IMR-90 (cell line): Measurements from ENCODE around the gene DPPA4. TPM values are rescaled to one million over a fixed set of nuclear protein-coding genes. Genes with fewer than 3 reads are reported as not detected.

ENCODE experiments used
- ATAC-seq: fragments of 200-7000 bp; cut with Tn5 transposase; 2 replicates; pipeline ENCODE4 v1.9.1; 2020; ENCODE audit warnings: low read depth, mild to moderate bottlenecking, moderate library complexity
- BruUV-seq: library from RNA; stranded (reverse); fragments of 400-500 nt; replicated peaks from 2 replicates; lab custom pipeline; 2021; lab: Mats Ljungman, UMichigan
- CTCF ChIA-PET: fragments of 300-600 bp; formaldehyde crosslinking; extraction: SDS; loops from one replicate; lab custom pipeline; 2021; ENCODE audit warnings: antibody characterized with exemption; lab: Yijun Ruan, JAX
- POLR2A ChIA-PET: fragments of 300-600 bp; sonication (Branson Sonifier 250); formaldehyde crosslinking; loops from one replicate; lab custom pipeline; 2022; ENCODE audit warnings: antibody characterized with exemption; ENCODE audit not compliant: unreplicated experiment; lab: Charles Lee
- DNase-seq: peaks from one replicate; pipeline ENCODE4 v3.0.0; 2013
- H2AFZ ChIP-seq: replicated peaks from 2 replicates; pipeline ENCODE3; 2013; ENCODE audit warnings: low read length, mild to moderate bottlenecking; ENCODE audit not compliant: poor library complexity
- H2AK5ac ChIP-seq: 2 replicates; pipeline ENCODE4 v1.6.1; 2013; ENCODE audit warnings: low read depth, low read length, inconsistent platforms
- H2AK9ac ChIP-seq: replicated peaks from 2 replicates; pipeline ENCODE3; 2013; ENCODE audit warnings: mild to moderate bottlenecking, low read depth, low read length, moderate library complexity; ENCODE audit not compliant: poor library complexity
- H2BK120ac ChIP-seq: 2 replicates; pipeline ENCODE4 v1.6.1; 2013; ENCODE audit warnings: low read depth, low read length, inconsistent platforms
- H2BK15ac ChIP-seq: 3 replicates; pipeline ENCODE4 v1.6.1; 2013; ENCODE audit warnings: low read depth, low read length, inconsistent platforms
- H2BK20ac ChIP-seq: 2 replicates; pipeline ENCODE4 v1.6.1; 2013; ENCODE audit warnings: low read depth, mild to moderate bottlenecking, inconsistent platforms, low read length, moderate library complexity
- H2BK5ac ChIP-seq: 2 replicates; pipeline ENCODE4 v1.6.1; 2013; ENCODE audit warnings: mild to moderate bottlenecking, low read depth, low read length, inconsistent platforms; ENCODE audit not compliant: poor library complexity, severe bottlenecking
- H3K14ac ChIP-seq: replicated peaks from 2 replicates; pipeline ENCODE4 v1.6.1; 2013; ENCODE audit warnings: low read depth, low read length, inconsistent platforms
- H3K18ac ChIP-seq: 2 replicates; pipeline ENCODE4 v1.6.1; 2013; ENCODE audit warnings: low read depth, low read length, control low read depth
- H3K23ac ChIP-seq: 2 replicates; pipeline ENCODE4 v1.6.1; 2013; ENCODE audit warnings: low read depth, low read length, inconsistent platforms
- H3K27ac ChIP-seq: 2 replicates; pipeline ENCODE4 v1.5.1; 2013; ENCODE audit warnings: mild to moderate bottlenecking, control low read depth, low read length; ENCODE audit not compliant: insufficient read depth
- H3K27me3 ChIP-seq: 2 replicates; pipeline ENCODE4 v1.6.1; 2013; ENCODE audit warnings: low read length; ENCODE audit not compliant: control insufficient read depth, insufficient read depth
- H3K36me3 ChIP-seq: 2 replicates; pipeline ENCODE4 v1.6.1; 2013; ENCODE audit warnings: low read length, mixed read lengths; ENCODE audit not compliant: control insufficient read depth, insufficient read depth
- H3K4ac ChIP-seq: 2 replicates; pipeline ENCODE4 v1.6.1; 2013; ENCODE audit warnings: low read depth, low read length, inconsistent platforms
- H3K4me1 ChIP-seq: 2 replicates; pipeline ENCODE4 v1.6.1; 2013; ENCODE audit warnings: low read length, mixed read lengths; ENCODE audit not compliant: control insufficient read depth, insufficient read depth
- H3K4me2 ChIP-seq: 2 replicates; pipeline ENCODE4 v1.6.1; 2013; ENCODE audit warnings: low read depth, mild to moderate bottlenecking, control low read depth, low read length, moderate library complexity
- H3K4me3 ChIP-seq: 2 replicates; pipeline ENCODE4 v1.5.1; 2013; ENCODE audit warnings: low read depth, mild to moderate bottlenecking, control low read depth, low read length, moderate library complexity; ENCODE audit not compliant: insufficient read depth
- H3K56ac ChIP-seq: 2 replicates; pipeline ENCODE4 v1.6.1; 2013; ENCODE audit warnings: low read length, inconsistent platforms; ENCODE audit not compliant: insufficient read depth; ENCODE audit errors: extremely low read depth
- H3K79me1 ChIP-seq, 2 experiments: 2 replicates each; pipeline ENCODE4 v1.6.1; 2013; ENCODE audit warnings: low read length in 2 of 2, inconsistent platforms in 1 of 2, low read depth in 1 of 2
- H3K9ac ChIP-seq: 2 replicates; pipeline ENCODE4 v1.6.1; 2013; ENCODE audit warnings: low read depth, low read length, control low read depth
- H3K9me1 ChIP-seq: 2 replicates; pipeline ENCODE4 v1.6.1; 2013; ENCODE audit warnings: low read length, inconsistent platforms; ENCODE audit not compliant: insufficient read depth
- H3K9me3 ChIP-seq: 2 replicates; pipeline ENCODE4 v1.6.1; 2013; ENCODE audit warnings: low read length; ENCODE audit not compliant: control insufficient read depth, insufficient read depth
- H4K20me1 ChIP-seq: 2 replicates; pipeline ENCODE4 v1.6.1; 2013; ENCODE audit warnings: low read length, inconsistent platforms; ENCODE audit not compliant: insufficient read depth
- H4K5ac ChIP-seq: 2 replicates; pipeline ENCODE4 v1.6.1; 2013; ENCODE audit warnings: mild to moderate bottlenecking, low read depth, low read length, control low read depth
- H4K8ac ChIP-seq, 2 experiments: 2 replicates each; pipeline ENCODE4 v1.6.1; 2013; ENCODE audit warnings: low read depth in 2 of 2, low read length in 2 of 2, control low read depth in 1 of 2, inconsistent platforms in 1 of 2
- H4K91ac ChIP-seq: 2 replicates; pipeline ENCODE4 v1.6.1; 2013; ENCODE audit warnings: low read depth, low read length, inconsistent platforms; ENCODE audit not compliant: insufficient read depth
- BHLHE40 ChIP-seq: fragments of 150-350 bp; IDR thresholded peaks from 2 replicates; pipeline ENCODE4 v1.6.1; 2016; ENCODE audit warnings: mild to moderate bottlenecking, low read depth, low read length
- CEBPB ChIP-seq: IDR thresholded peaks from 2 replicates; pipeline ENCODE4 v1.6.1; 2012; ENCODE audit warnings: low read depth, low read length, improper control_type of control experiment
- CHD1 ChIP-seq: IDR thresholded peaks from 2 replicates; pipeline ENCODE4 v1.6.1; 2012; ENCODE audit warnings: low read depth, low read length, improper control_type of control experiment
- FOS ChIP-seq: fragments of 150-350 bp; IDR thresholded peaks from 2 replicates; pipeline ENCODE4 v1.6.1; 2016; ENCODE audit warnings: low read depth, low read length
- MAFK ChIP-seq: IDR thresholded peaks from 2 replicates; pipeline ENCODE4 v1.6.1; 2012; ENCODE audit warnings: low read depth, low read length, improper control_type of control experiment
- MAZ ChIP-seq: IDR thresholded peaks from 2 replicates; pipeline ENCODE4 v1.6.1; 2012; ENCODE audit warnings: low read depth, mild to moderate bottlenecking, low read length, improper control_type of control experiment, moderate library complexity, borderline replicate concordance
- MXI1 ChIP-seq: IDR thresholded peaks from 2 replicates; pipeline ENCODE4 v1.6.1; 2012; ENCODE audit warnings: low read depth, mild to moderate bottlenecking, low read length, moderate library complexity, borderline replicate concordance
- NFE2L2 ChIP-seq: fragments of 150-350 bp; IDR thresholded peaks from 2 replicates; pipeline ENCODE4 v1.6.1; 2016; ENCODE audit warnings: low read depth, mild to moderate bottlenecking, low read length
- POLR2A ChIP-seq: IDR thresholded peaks from 2 replicates; pipeline ENCODE4 v1.6.1; 2012; ENCODE audit warnings: mild to moderate bottlenecking, low read depth, low read length
- RAD21 ChIP-seq: IDR thresholded peaks from 2 replicates; pipeline ENCODE4 v1.6.1; 2012; ENCODE audit warnings: low read length, improper control_type of control experiment
- RFX5 ChIP-seq: IDR thresholded peaks from 2 replicates; pipeline ENCODE4 v1.8.0; 2012; ENCODE audit warnings: low read depth, mild to moderate bottlenecking, low read length, moderate library complexity
- SMC3 ChIP-seq: fragments of 150-350 bp; IDR thresholded peaks from 2 replicates; pipeline ENCODE4 v1.6.1; 2016; ENCODE audit warnings: low read depth, mild to moderate bottlenecking, antibody characterized with exemption, low read length, moderate library complexity
- WGBS, 2 experiments: methylation state at CpG; one replicate each; pipeline versions ENCODE4 v1.1.5 to v1.1.7; 2013; ENCODE audit warnings: missing lambda C conversion rate in 2 of 2; ENCODE audit not compliant: insufficient read length in 1 of 2; ENCODE audit errors: extremely low coverage in 2 of 2; 5-methylcytosine and 5-hydroxymethylcytosine counted together
- dilution Hi-C: fragments of 300-500 bp; cut with HindIII; formaldehyde crosslinking; loops from one replicate; pipeline ENCODE4 v1.14.3; 2018; ENCODE audit warnings: low sequenced_read_pairs; ENCODE audit not compliant: unreplicated experiment
- in situ Hi-C: fragments of 300-500 bp; cut with MboI; formaldehyde crosslinking; loops from 3 replicates; pipeline ENCODE4 v1.14.3; 2019; ENCODE audit warnings: low sequenced_read_pairs, inconsistent platforms, mixed read lengths
- intact Hi-C: fragments of 100-400 bp; cut with micrococcal nuclease; formaldehyde crosslinking; loops from 2 replicates; pipeline ENCODE4 v1.10.0; 2022
- polyA plus RNA-seq, 3 experiments: library from polyadenylated mRNA; depleted of rRNA; stranded (reverse); fragments of >200 nt; gene quantifications; 2 replicates each; pipeline ENCODE4 v1.2.3, GENCODE V29; 2012; ENCODE audit warnings: low replicate concordance in 1 of 3
- total RNA-seq: library from RNA; depleted of rRNA; stranded (reverse); fragments of >200 nt; gene quantifications from 2 replicates; pipeline ENCODE4 v1.2.3, GENCODE V29; 2012
- TF ChIP-seq, protein P1 (sequence below): fragments of 150-350 bp; IDR thresholded peaks from 2 replicates; pipeline ENCODE4 v1.6.1; 2016; ENCODE audit warnings: low read depth, mild to moderate bottlenecking, low read length, moderate library complexity, borderline replicate concordance
- TF ChIP-seq, protein P2 (sequence below): fragments of 150-350 bp; IDR thresholded peaks from 2 replicates; pipeline ENCODE4 v1.6.1; 2017; ENCODE audit warnings: mild to moderate bottlenecking, antibody characterized with exemption, low read length, low read depth
- TF ChIP-seq, protein P3 (sequence below): conservative IDR thresholded peaks from 2 replicates; pipeline ENCODE4 v1.5.1; 2012; ENCODE audit warnings: mild to moderate bottlenecking, low read depth, low read length, improper control_type of control experiment

DPPA4 gene
- total and polyA plus RNA-seq, 2 of the 4 experiments (the other 2 are of a cell fraction): 0.02 TPM; not detected in 1

DNA sequence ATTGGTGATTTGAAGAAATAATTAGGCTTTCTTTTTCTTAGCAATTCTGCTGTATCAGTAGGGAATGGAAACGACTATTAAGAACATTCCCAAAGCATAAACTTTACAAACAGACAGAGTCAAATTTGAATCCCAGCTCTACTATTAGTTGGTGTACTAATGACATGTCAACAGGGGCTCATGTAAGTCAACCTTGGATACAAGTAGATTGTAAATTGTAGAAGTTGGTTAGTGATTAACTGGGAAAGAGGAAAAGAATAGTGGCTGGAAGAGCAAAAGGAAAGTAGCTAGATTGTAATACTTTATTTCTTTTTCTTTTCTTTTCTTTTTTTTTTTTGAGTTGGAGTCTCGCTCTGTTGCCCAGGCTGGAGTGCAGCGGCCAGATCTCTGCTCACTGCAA, 38.6 kb upstream of the DPPA4 start:
- no peak overlapping the region for H3K18ac ChIP-seq
- H2BK20ac ChIP-seq: no peak overlapping the region
- POLR2A ChIA-PET: no interaction called here
- no peak overlapping the region for H3K23ac ChIP-seq
- no peaks in the 10 kb centered on the region for H3K9me1 ChIP-seq
- no peaks in the 10 kb centered on the region for H3K27me3 ChIP-seq
- BruUV-seq: no TSS peak
- no peak overlapping the region for H3K4ac ChIP-seq
- H3K9ac ChIP-seq: no peak overlapping the region
- no peak overlapping the region for H2BK15ac ChIP-seq
- H3K4me3 ChIP-seq: no peak overlapping the region
- H3K79me1 ChIP-seq: no peaks in the 10 kb centered on the region
- no peak overlapping the region for H2AFZ ChIP-seq
- no peak overlapping the region for H3K4me2 ChIP-seq
- intact Hi-C loops: no loop called here
- DNase-seq (no peak), ATAC-seq (no peak)
- no peak overlapping the region for H4K5ac ChIP-seq
- in situ Hi-C loops: no loop called here
- H3K9me3 ChIP-seq: no peaks in the 10 kb centered on the region
- dilution Hi-C loops: no loop called here
- no peak overlapping the region for H4K91ac ChIP-seq
- no peaks in the 10 kb centered on the region for H4K20me1 ChIP-seq
- H2AK5ac ChIP-seq: no peak overlapping the region
- no peak overlapping the region for H3K27ac ChIP-seq
- H3K56ac ChIP-seq: no peak overlapping the region
- no peak overlapping the region for H3K14ac ChIP-seq
- no peaks in the 10 kb centered on the region for H3K36me3 ChIP-seq
- 60% methylated on average over 1 of the region's 3 CpGs; no CpG with 5 or more reads in 1 of the 2 experiments for WGBS, 2 experiments
- H2BK120ac ChIP-seq: no peak overlapping the region
- H3K4me1 ChIP-seq: no peaks in the 10 kb centered on the region
- H2BK5ac ChIP-seq: no peak overlapping the region
- CTCF ChIA-PET: no interaction called here
- H2AK9ac ChIP-seq: no peak overlapping the region
- no peak for TF ChIP-seq MAZ
- TF ChIP-seq RAD21: no peak
- TF ChIP-seq CHD1: no peak
- TF ChIP-seq, protein P1, sequence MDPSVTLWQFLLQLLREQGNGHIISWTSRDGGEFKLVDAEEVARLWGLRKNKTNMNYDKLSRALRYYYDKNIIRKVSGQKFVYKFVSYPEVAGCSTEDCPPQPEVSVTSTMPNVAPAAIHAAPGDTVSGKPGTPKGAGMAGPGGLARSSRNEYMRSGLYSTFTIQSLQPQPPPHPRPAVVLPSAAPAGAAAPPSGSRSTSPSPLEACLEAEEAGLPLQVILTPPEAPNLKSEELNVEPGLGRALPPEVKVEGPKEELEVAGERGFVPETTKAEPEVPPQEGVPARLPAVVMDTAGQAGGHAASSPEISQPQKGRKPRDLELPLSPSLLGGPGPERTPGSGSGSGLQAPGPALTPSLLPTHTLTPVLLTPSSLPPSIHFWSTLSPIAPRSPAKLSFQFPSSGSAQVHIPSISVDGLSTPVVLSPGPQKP: no peak
- no peak for TF ChIP-seq CEBPB
- no peak for TF ChIP-seq POLR2A
- no peak for TF ChIP-seq MXI1
- TF ChIP-seq, protein P2, sequence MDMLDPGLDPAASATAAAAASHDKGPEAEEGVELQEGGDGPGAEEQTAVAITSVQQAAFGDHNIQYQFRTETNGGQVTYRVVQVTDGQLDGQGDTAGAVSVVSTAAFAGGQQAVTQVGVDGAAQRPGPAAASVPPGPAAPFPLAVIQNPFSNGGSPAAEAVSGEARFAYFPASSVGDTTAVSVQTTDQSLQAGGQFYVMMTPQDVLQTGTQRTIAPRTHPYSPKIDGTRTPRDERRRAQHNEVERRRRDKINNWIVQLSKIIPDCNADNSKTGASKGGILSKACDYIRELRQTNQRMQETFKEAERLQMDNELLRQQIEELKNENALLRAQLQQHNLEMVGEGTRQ: no peak
- TF ChIP-seq BHLHE40: no peak
- TF ChIP-seq, protein P3, sequence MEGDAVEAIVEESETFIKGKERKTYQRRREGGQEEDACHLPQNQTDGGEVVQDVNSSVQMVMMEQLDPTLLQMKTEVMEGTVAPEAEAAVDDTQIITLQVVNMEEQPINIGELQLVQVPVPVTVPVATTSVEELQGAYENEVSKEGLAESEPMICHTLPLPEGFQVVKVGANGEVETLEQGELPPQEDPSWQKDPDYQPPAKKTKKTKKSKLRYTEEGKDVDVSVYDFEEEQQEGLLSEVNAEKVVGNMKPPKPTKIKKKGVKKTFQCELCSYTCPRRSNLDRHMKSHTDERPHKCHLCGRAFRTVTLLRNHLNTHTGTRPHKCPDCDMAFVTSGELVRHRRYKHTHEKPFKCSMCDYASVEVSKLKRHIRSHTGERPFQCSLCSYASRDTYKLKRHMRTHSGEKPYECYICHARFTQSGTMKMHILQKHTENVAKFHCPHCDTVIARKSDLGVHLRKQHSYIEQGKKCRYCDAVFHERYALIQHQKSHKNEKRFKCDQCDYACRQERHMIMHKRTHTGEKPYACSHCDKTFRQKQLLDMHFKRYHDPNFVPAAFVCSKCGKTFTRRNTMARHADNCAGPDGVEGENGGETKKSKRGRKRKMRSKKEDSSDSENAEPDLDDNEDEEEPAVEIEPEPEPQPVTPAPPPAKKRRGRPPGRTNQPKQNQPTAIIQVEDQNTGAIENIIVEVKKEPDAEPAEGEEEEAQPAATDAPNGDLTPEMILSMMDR: no peak
- TF ChIP-seq SMC3: no peak
- no peak for TF ChIP-seq FOS
- no peak for TF ChIP-seq NFE2L2
- TF ChIP-seq RFX5: no peak
- no peak for TF ChIP-seq MAFK
- no peak overlapping the region for H4K8ac ChIP-seq
